K562 (cell line): Measurements from ENCODE around the gene TYROBP. TPM values are rescaled to one million over a fixed set of nuclear protein-coding genes. Genes with fewer than 3 reads are reported as not detected.
A peak's percentile ranks its signal among the peaks of the same experiment; 100 is the strongest.

Source experiments
- ATAC-seq: fragments of 200-7000 bp; cut with Tn5 transposase; 3 replicates; pipeline ENCODE4 v1.9.1; 2020; ENCODE audit warnings: moderate library complexity
- BruUV-seq: library from RNA; stranded (reverse); fragments of 400-500 nt; replicated peaks from 2 replicates; lab custom pipeline; 2021; lab: Mats Ljungman, UMichigan
- CTCF ChIA-PET: fragments of 300-600 bp; formaldehyde crosslinking; extraction: SDS; loops from one replicate; lab custom pipeline; 2021; ENCODE audit warnings: low intra/inter-chr PET ratio; lab: Yijun Ruan, JAX
- POLR2A ChIA-PET: fragments of 300-600, 350-650 bp; sonication (Branson Sonifier 250); formaldehyde crosslinking; extraction: SDS; loops from one replicate; lab custom pipeline; 2021; ENCODE audit warnings: antibody characterized with exemption, inconsistent platforms; lab: Yijun Ruan, JAX
- DNase-seq, 4 experiments: peaks; one replicate each; pipeline versions ENCODE4 v3.0.0 to v3.0.0-alpha.2; 2011 to 2018; ENCODE audit warnings: low spot score in 3 of 4, mixed read lengths in 3 of 4; ENCODE audit errors: extremely low read depth in 1 of 4
- FAIRE-seq: peaks from 2 replicates; lab custom pipeline; 2011; peaks lifted over from hg19 to GRCh38; lab: Jason Lieb, UNC
- H2AFZ ChIP-seq: 2 replicates; pipeline ENCODE4 v1.6.0; 2011; ENCODE audit warnings: low read depth, low read length, control low read depth, inconsistent platforms
- H3K27ac ChIP-seq: fragments of 200-600 bp; 3 replicates; pipeline ENCODE4 v1.8.0; 2011; ENCODE audit warnings: low read depth, mild to moderate bottlenecking, control low read depth, inconsistent platforms, low read length, moderate library complexity, mixed read lengths; ENCODE audit errors: extremely low read depth
- H3K27me3 ChIP-seq, 2 experiments: fragments of 300-600 bp in 1 of 2; 2 replicates in 1 of 2; 3 replicates in 1 of 2; pipeline versions ENCODE4 v1.6.0 to v1.8.0; 2011; ENCODE audit warnings: inconsistent platforms in 2 of 2, low read length in 2 of 2, mild to moderate bottlenecking in 1 of 2, mixed read lengths in 1 of 2, moderate library complexity in 1 of 2; ENCODE audit not compliant: control insufficient read depth in 2 of 2, insufficient read depth in 2 of 2
- H3K36me3 ChIP-seq: fragments of 300-600 bp; 3 replicates; pipeline ENCODE4 v1.8.0; 2011; ENCODE audit warnings: mild to moderate bottlenecking, low read length, inconsistent platforms; ENCODE audit not compliant: control insufficient read depth, insufficient read depth
- H3K4me1 ChIP-seq, 2 experiments: fragments of 200-600 bp in 1 of 2; replicated peaks in 1 of 2; 2 replicates in 1 of 2; 3 replicates in 1 of 2; pipeline versions ENCODE4 v1.5.1 to v1.8.0; 2011; ENCODE audit warnings: inconsistent platforms in 2 of 2, low read length in 2 of 2, mild to moderate bottlenecking in 1 of 2, mixed read lengths in 1 of 2, moderate library complexity in 1 of 2; ENCODE audit not compliant: control insufficient read depth in 2 of 2, insufficient read depth in 2 of 2
- H3K4me2 ChIP-seq: 2 replicates; pipeline ENCODE4 v1.6.1; 2011; ENCODE audit warnings: low read length, control low read depth, inconsistent platforms, mixed read lengths; ENCODE audit not compliant: insufficient read depth
- H3K4me3 ChIP-seq: fragments of 200-600 bp; sonication (generic), shearing (Covaris generic); 2 replicates; pipeline ENCODE4 v1.5.1; 2016; ENCODE audit warnings: control low read depth, inconsistent platforms
- H3K79me2 ChIP-seq: fragments of 200-600 bp; 3 replicates; pipeline ENCODE4 v1.8.0; 2011; ENCODE audit warnings: low read length, inconsistent platforms; ENCODE audit not compliant: control insufficient read depth, insufficient read depth
- H3K9ac ChIP-seq, 2 experiments: 2 replicates each; pipeline versions ENCODE4 v1.6.0 to v1.6.1; 2011; ENCODE audit warnings: low read depth in 2 of 2, low read length in 2 of 2, control low read depth in 1 of 2, inconsistent platforms in 1 of 2, mild to moderate bottlenecking in 1 of 2, mixed read lengths in 1 of 2; ENCODE audit not compliant: insufficient read depth in 1 of 2
- H3K9me1 ChIP-seq: one replicate; pipeline ENCODE4 v1.6.0; 2011; ENCODE audit warnings: inconsistent platforms, mild to moderate bottlenecking, low read length, moderate library complexity; ENCODE audit not compliant: control insufficient read depth, insufficient read depth
- H3K9me3 ChIP-seq: replicated peaks from 2 replicates; pipeline ENCODE4 v1.5.1; 2011; ENCODE audit warnings: low read depth, low read length, inconsistent platforms; ENCODE audit not compliant: control insufficient read depth, insufficient read depth
- H4K20me1 ChIP-seq: replicated peaks from 2 replicates; pipeline ENCODE4 v1.6.1; 2011; ENCODE audit warnings: low read length, inconsistent platforms, mixed read lengths; ENCODE audit not compliant: control insufficient read depth, insufficient read depth
- CCAR2 ChIP-seq: fragments of 200-400 bp; formaldehyde crosslinking; IDR thresholded peaks from 2 replicates; pipeline ENCODE4 v1.6.1; 2017; ENCODE audit warnings: mild to moderate bottlenecking, low read depth, low read length
- DPF2 ChIP-seq: fragments of 450-650 bp; IDR thresholded peaks from 2 replicates; pipeline ENCODE4 v1.6.1; 2016
- HLTF ChIP-seq: fragments of 450-650 bp; IDR thresholded peaks from 2 replicates; pipeline ENCODE4 v1.6.1; 2016
- ILF3 ChIP-seq: fragments of 450-650 bp; IDR thresholded peaks from 2 replicates; pipeline ENCODE4 v1.6.1; 2018; ENCODE audit warnings: antibody characterized with exemption, mild to moderate bottlenecking, moderate library complexity, borderline replicate concordance
- KLF10 ChIP-seq: fragments of 250-450 bp; sonication (Bioruptor Pico); IDR thresholded peaks from 2 replicates; pipeline ENCODE4 v1.6.1; 2021; ENCODE audit warnings: matching md5 sums
- NFYB ChIP-seq: IDR thresholded peaks from 2 replicates; pipeline ENCODE4 v1.6.1; 2011; ENCODE audit warnings: mild to moderate bottlenecking, moderate library complexity; ENCODE audit not compliant: insufficient read length; ENCODE audit errors: extremely low read depth
- SMARCA5 ChIP-seq: fragments of 450-650 bp; IDR thresholded peaks from 2 replicates; pipeline ENCODE4 v1.6.1; 2016
- STAG1 ChIP-seq: sonication (generic); formaldehyde crosslinking; IDR thresholded peaks from 2 replicates; pipeline ENCODE4 v1.5.0; 2020; ENCODE audit warnings: missing genetic modification reagents, borderline replicate concordance
- XRCC3 ChIP-seq: fragments of 450-650 bp; IDR thresholded peaks from 2 replicates; pipeline ENCODE4 v1.6.1; 2017; ENCODE audit warnings: mild to moderate bottlenecking, moderate library complexity
- ZNF140 ChIP-seq: fragments of 250-450 bp; sonication (Bioruptor Pico); IDR thresholded peaks from 2 replicates; pipeline ENCODE4 v1.8.0; 2021; ENCODE audit warnings: moderate library complexity, mild to moderate bottlenecking, inconsistent platforms
- WGBS: fragments of 100-300 bp; shearing (Covaris generic); methylation state at CpG from one replicate; pipeline ENCODE4 v1.1.6; 2016; ENCODE audit warnings: low coverage, mixed read lengths; ENCODE audit not compliant: insufficient coverage; ENCODE audit errors: missing lambda C conversion rate; 5-methylcytosine and 5-hydroxymethylcytosine counted together
- in situ Hi-C: fragments of 300-500 bp; cut with MboI; formaldehyde crosslinking; loops from 4 replicates; pipeline ENCODE4 v1.15.0; 2018; ENCODE audit warnings: inconsistent platforms, mixed read lengths
- intact Hi-C: fragments of 100-400 bp; cut with micrococcal nuclease; formaldehyde crosslinking; loops from 2 replicates; pipeline ENCODE4 v1.14.2; 2022
- polyA plus RNA-seq, 8 experiments: library from polyadenylated mRNA; depleted of rRNA in 4 of 8; stranded (reverse) in 5 of 8; unstranded in 3 of 8; fragments of >200 nt; fragmentation: Nextera tagmentation in 2 of 8; fragmentation: Illumina TruSeq in 1 of 8; extraction: Ambion mirVana in 2 of 8; extraction: Trizol in 1 of 8; gene quantifications; 2 replicates each; pipeline versions ENCODE4 v1.2.1 to v1.2.3, GENCODE V29; 2011 to 2014; ENCODE audit warnings: inconsistent platforms in 1 of 8, missing spikeins in 1 of 8
- total RNA-seq, 7 experiments: library from RNA; depleted of rRNA in 6 of 7; stranded (reverse); fragments of >200 nt in 6 of 7; fragmentation: Illumina TruSeq in 2 of 7; extraction: Trizol in 2 of 7; gene quantifications; 2 replicates each; pipeline versions ENCODE4 v1.2.1 to v1.2.3, GENCODE V29; 2011 to 2021; ENCODE audit warnings: low replicate concordance in 1 of 7
- TF ChIP-seq, protein P1 (sequence below): sonication (generic); formaldehyde crosslinking; IDR thresholded peaks from 2 replicates; pipeline ENCODE4 v1.8.1; 2023; ENCODE audit warnings: mild to moderate bottlenecking, missing genetic modification reagents
- TF ChIP-seq, protein P2 (sequence below): fragments of 450-650 bp; IDR thresholded peaks from 2 replicates; pipeline ENCODE4 v1.6.1; 2016; ENCODE audit warnings: mild to moderate bottlenecking
- TF ChIP-seq, protein P3 (sequence below): sonication (generic); formaldehyde crosslinking; IDR thresholded peaks from 2 replicates; pipeline ENCODE4 v1.8.0; 2022; ENCODE audit warnings: mild to moderate bottlenecking, missing genetic modification reagents, borderline replicate concordance
- TF ChIP-seq, protein P4 (sequence below): sonication (generic); formaldehyde crosslinking; IDR thresholded peaks from 2 replicates; pipeline ENCODE4 v1.8.1; 2023; ENCODE audit warnings: mild to moderate bottlenecking, missing genetic modification reagents

Gene TYROBP
- total and polyA plus RNA-seq, 9 of the 15 experiments (the other 6 are each of a cell fraction or from before 2014, with no cell fraction given): 0.72 to 8.2 (median 2.4) TPM

DNA sequence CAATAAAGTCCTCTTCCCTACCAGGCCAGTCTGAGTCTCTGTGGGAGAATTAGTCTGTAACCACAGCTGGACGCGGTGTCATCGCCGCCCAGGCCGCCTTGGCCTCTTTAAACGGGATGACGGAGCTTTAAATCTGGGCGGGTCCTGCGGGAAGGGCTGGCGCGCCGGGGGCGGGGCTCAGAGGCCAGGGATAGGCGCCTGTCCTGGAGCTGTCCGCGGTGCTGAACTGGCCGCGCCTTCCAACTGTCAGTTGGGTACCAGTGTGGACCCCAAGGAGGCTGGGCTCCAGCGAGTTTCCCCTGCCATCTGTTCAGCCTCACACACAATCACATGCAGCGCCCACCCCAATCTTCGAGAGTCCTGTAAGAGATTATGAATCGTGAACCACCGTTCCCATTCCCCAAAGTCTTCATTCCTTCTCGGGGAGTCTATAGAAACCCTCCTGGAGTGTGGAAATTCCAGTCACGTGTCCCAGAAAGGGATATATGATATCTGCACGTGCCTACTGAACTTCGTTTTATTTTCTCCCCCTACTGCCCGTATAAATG is 28.3 kb downstream of the TYROBP start:
- Histone ChIP-seq H3K27me3 (peaks cover 13 to 27% of the 10 kb centered on the region in 2 experiments; a peak in 4 of 5 replicates), H3K9ac (no peak overlapping the region), H2AFZ (no peak overlapping the region), H3K4me2 (no peak overlapping the region), H3K9me3 (no peaks in the 10 kb centered on the region), H4K20me1 (peaks cover 13% of the 10 kb centered on the region; the same call in 1 of the 2 replicates), H3K4me1 (peaks cover 8 to 12% of the 10 kb centered on the region in 2 experiments; a peak in 4 of 5 replicates), H3K79me2 (no peaks in the 10 kb centered on the region), H3K27ac (no peak overlapping the region), H3K4me3 (no peak overlapping the region), H3K36me3 (no peaks in the 10 kb centered on the region), H3K9me1 (no peaks in the 10 kb centered on the region)
- intact Hi-C loops: no loop called here
- POLR2A ChIA-PET: interaction anchor here (0.8 to 1.4 kb wide), 4 partner anchors 10 to 1664 kb away, joined by 3 to 9 read pairs (median 4); no protein-coding TSS in a partner anchor
- CTCF ChIA-PET: no interaction called here
- ATAC-seq: peak; percentile 100
- BruUV-seq: no TSS peak
- FAIRE-seq: peak; percentile 95
- DNase-seq: peak; percentile 91 to 96 (median 94)
- under 1% methylated on average over 28 of the region's 28 CpGs for WGBS
- in situ Hi-C loops: no loop called here
- TF ChIP-seq, protein P1, sequence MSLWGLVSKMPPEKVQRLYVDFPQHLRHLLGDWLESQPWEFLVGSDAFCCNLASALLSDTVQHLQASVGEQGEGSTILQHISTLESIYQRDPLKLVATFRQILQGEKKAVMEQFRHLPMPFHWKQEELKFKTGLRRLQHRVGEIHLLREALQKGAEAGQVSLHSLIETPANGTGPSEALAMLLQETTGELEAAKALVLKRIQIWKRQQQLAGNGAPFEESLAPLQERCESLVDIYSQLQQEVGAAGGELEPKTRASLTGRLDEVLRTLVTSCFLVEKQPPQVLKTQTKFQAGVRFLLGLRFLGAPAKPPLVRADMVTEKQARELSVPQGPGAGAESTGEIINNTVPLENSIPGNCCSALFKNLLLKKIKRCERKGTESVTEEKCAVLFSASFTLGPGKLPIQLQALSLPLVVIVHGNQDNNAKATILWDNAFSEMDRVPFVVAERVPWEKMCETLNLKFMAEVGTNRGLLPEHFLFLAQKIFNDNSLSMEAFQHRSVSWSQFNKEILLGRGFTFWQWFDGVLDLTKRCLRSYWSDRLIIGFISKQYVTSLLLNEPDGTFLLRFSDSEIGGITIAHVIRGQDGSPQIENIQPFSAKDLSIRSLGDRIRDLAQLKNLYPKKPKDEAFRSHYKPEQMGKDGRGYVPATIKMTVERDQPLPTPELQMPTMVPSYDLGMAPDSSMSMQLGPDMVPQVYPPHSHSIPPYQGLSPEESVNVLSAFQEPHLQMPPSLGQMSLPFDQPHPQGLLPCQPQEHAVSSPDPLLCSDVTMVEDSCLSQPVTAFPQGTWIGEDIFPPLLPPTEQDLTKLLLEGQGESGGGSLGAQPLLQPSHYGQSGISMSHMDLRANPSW (CRISPR knock-in tag): no peak
- no peak for TF ChIP-seq ZNF140 (CRISPR knock-in tag)
- no peak for TF ChIP-seq SMARCA5
- TF ChIP-seq NFYB: no peak
- TF ChIP-seq, protein P2, sequence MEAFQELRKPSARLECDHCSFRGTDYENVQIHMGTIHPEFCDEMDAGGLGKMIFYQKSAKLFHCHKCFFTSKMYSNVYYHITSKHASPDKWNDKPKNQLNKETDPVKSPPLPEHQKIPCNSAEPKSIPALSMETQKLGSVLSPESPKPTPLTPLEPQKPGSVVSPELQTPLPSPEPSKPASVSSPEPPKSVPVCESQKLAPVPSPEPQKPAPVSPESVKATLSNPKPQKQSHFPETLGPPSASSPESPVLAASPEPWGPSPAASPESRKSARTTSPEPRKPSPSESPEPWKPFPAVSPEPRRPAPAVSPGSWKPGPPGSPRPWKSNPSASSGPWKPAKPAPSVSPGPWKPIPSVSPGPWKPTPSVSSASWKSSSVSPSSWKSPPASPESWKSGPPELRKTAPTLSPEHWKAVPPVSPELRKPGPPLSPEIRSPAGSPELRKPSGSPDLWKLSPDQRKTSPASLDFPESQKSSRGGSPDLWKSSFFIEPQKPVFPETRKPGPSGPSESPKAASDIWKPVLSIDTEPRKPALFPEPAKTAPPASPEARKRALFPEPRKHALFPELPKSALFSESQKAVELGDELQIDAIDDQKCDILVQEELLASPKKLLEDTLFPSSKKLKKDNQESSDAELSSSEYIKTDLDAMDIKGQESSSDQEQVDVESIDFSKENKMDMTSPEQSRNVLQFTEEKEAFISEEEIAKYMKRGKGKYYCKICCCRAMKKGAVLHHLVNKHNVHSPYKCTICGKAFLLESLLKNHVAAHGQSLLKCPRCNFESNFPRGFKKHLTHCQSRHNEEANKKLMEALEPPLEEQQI: peak; percentile 77
- no peak for TF ChIP-seq XRCC3
- TF ChIP-seq, protein P3, sequence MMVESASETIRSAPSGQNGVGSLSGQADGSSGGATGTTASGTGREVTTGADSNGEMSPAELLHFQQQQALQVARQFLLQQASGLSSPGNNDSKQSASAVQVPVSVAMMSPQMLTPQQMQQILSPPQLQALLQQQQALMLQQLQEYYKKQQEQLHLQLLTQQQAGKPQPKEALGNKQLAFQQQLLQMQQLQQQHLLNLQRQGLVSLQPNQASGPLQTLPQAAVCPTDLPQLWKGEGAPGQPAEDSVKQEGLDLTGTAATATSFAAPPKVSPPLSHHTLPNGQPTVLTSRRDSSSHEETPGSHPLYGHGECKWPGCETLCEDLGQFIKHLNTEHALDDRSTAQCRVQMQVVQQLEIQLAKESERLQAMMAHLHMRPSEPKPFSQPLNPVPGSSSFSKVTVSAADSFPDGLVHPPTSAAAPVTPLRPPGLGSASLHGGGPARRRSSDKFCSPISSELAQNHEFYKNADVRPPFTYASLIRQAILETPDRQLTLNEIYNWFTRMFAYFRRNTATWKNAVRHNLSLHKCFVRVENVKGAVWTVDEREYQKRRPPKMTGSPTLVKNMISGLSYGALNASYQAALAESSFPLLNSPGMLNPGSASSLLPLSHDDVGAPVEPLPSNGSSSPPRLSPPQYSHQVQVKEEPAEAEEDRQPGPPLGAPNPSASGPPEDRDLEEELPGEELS (CRISPR knock-in tag): peak; percentile 80; the same call in 1 of the 2 replicates
- TF ChIP-seq STAG1 (CRISPR knock-in tag): no peak
- no peak for TF ChIP-seq HLTF
- TF ChIP-seq, protein P4, sequence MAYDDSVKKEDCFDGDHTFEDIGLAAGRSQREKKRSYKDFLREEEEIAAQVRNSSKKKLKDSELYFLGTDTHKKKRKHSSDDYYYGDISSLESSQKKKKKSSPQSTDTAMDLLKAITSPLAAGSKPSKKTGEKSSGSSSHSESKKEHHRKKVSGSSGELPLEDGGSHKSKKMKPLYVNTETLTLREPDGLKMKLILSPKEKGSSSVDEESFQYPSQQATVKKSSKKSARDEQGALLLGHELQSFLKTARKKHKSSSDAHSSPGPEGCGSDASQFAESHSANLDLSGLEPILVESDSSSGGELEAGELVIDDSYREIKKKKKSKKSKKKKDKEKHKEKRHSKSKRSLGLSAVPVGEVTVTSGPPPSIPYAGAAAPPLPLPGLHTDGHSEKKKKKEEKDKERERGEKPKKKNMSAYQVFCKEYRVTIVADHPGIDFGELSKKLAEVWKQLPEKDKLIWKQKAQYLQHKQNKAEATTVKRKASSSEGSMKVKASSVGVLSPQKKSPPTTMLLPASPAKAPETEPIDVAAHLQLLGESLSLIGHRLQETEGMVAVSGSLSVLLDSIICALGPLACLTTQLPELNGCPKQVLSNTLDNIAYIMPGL: peak; percentile 75; the same call in 1 of the 2 replicates
- TF ChIP-seq KLF10 (CRISPR knock-in tag): no peak
- TF ChIP-seq DPF2: no peak
- TF ChIP-seq CCAR2: no peak
- TF ChIP-seq ILF3: no peak
